ENCODE measurements around the gene NHLRC4. TPM values are rescaled to one million over a fixed set of nuclear protein-coding genes. Genes with fewer than 3 reads are reported as not detected.
A peak's percentile ranks its signal among the peaks of the same experiment; 100 is the strongest.

The NHLRC4 gene
- polyA plus RNA-seq, 1 of the 3 experiments (the other 2 are of a cell fraction), result 0.69 TPM

DNA sequence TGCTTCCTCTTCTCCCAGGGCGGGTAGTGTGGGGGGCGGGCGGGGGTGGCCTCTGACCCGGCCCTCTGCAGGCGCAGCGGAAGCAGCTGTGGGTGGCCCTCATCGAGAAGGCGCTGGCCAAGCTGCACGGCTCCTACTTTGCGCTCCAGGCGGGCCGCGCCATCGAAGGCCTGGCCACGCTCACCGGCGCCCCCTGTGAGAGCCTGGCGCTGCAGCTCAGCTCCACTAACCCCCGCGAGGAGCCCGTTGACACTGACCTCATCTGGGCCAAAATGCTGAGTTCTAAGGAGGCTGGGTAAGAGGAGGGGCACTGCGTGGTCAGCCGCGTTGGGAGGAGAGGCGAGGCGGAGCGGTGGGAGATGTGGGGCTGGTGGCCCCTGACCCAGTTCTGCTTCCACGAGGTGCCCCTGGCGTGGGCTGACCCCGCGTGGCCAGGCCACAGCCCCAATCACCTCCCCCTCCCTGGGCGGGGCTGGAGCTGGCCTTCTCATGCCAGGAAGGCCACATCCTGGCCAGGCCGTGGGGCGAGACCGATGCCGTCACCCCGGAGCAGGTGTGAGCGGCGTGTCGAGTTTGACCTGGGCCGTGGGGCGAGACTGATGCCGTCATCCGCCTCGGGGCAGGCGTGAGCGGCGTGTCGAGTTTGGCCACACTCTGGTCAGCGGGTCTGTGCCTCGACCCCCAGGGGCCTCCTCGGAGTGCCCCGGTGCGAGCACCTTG, 17.1 kb upstream of the NHLRC4 start:
- H3K4me1 ChIP-seq (ENCODE audit: control insufficient read depth in 1 of 2, insufficient read depth in 2 of 2, low read depth in 1 of 2, low read length in 1 of 2), result no peaks in the 10 kb centered on the region
- CTCF ChIA-PET, result no interaction called here
- WGBS (ENCODE audit: low lambda C conversion rate), result 98% methylated on average over 22 of the region's 54 CpGs
- peaks cover 0 to 29% of the 10 kb centered on the region in 2 experiments for H3K36me3 ChIP-seq (replicated peaks in 1 of 2; ENCODE audit: control insufficient read depth in 1 of 2, insufficient read depth in 2 of 2, low read length in 1 of 2)
- H2AFZ ChIP-seq (ENCODE audit: low read depth), result no peak overlapping the region
- POLR2A ChIA-PET, result no interaction called here
- TF ChIP-seq, protein P1, sequence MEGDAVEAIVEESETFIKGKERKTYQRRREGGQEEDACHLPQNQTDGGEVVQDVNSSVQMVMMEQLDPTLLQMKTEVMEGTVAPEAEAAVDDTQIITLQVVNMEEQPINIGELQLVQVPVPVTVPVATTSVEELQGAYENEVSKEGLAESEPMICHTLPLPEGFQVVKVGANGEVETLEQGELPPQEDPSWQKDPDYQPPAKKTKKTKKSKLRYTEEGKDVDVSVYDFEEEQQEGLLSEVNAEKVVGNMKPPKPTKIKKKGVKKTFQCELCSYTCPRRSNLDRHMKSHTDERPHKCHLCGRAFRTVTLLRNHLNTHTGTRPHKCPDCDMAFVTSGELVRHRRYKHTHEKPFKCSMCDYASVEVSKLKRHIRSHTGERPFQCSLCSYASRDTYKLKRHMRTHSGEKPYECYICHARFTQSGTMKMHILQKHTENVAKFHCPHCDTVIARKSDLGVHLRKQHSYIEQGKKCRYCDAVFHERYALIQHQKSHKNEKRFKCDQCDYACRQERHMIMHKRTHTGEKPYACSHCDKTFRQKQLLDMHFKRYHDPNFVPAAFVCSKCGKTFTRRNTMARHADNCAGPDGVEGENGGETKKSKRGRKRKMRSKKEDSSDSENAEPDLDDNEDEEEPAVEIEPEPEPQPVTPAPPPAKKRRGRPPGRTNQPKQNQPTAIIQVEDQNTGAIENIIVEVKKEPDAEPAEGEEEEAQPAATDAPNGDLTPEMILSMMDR (IDR thresholded peaks at IDR 0.05), result 0 out of 2 replicates have a peak, but pooled peaks have one; percentile 18
- TF ChIP-seq JUND (IDR thresholded peaks at IDR 0.05), result no peak
- no peaks in the 10 kb centered on the region for H3K9me3 ChIP-seq
- H3F3A ChIP-seq (replicated peaks; ENCODE audit: insufficient read depth), result peaks cover 2% of the 10 kb centered on the region
- no peaks in the 10 kb centered on the region for H3K9me2 ChIP-seq
- no peak overlapping the region for H3K4me3 ChIP-seq (ENCODE audit: low read depth in 2 of 2, low read length in 1 of 2)
- H3K4me2 ChIP-seq, result no peak overlapping the region
- no peak overlapping the region for H3K9ac ChIP-seq
- no peak overlapping the region for H3K27ac ChIP-seq (ENCODE audit: low read depth in 2 of 2, low read length in 1 of 2)
- no peak for DNase-seq
- H3K27me3 ChIP-seq (ENCODE audit: insufficient read depth), result no peaks in the 10 kb centered on the region
- H4K20me1 ChIP-seq (ENCODE audit: insufficient read depth), result peaks cover 14% of the 10 kb centered on the region; the same call in 1 of the 2 replicates
- no peaks in the 10 kb centered on the region; the same call in 1 of the 2 replicates for H3K79me2 ChIP-seq (ENCODE audit: insufficient read depth)

DNA sequence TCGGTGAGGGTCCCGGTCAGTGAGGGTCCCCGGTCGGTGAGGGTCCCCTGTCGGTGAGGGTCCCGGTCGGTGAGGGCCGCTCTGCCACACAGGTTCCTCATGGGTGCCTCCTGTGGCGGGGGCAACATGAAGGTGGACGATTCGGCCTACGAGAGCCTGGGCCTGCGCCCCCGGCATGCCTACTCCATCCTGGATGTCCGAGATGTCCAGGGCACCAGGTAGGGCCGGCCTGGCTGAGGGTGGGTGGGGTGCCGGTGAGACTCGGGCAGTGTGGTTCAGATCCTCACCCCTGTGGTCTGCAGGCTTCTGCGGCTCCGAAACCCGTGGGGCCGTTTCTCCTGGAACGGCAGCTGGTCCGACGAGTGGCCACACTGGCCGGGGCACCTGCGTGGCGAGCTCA, 15.6 kb upstream of the NHLRC4 start:
- WGBS (ENCODE audit: low lambda C conversion rate), result 97% methylated on average over 6 of the region's 28 CpGs
- H3K9me2 ChIP-seq, result no peaks in the 10 kb centered on the region

More for the DNA sequence above, 15.6 kb upstream of the NHLRC4 start:
- Histone ChIP-seq H3K9ac (no peak overlapping the region), H3K79me2 (ENCODE audit: insufficient read depth) (no peaks in the 10 kb centered on the region), H3K36me3 (replicated peaks in 1 of 2; ENCODE audit: control insufficient read depth in 1 of 2, insufficient read depth in 2 of 2, low read length in 1 of 2) (peaks cover 0 to 29% of the 10 kb centered on the region in 2 experiments), H3F3A (replicated peaks; ENCODE audit: insufficient read depth) (peaks cover 2% of the 10 kb centered on the region), H3K4me3 (ENCODE audit: low read depth in 2 of 2, low read length in 1 of 2) (no peak overlapping the region), H3K27me3 (ENCODE audit: insufficient read depth) (no peaks in the 10 kb centered on the region), H3K9me3 (no peaks in the 10 kb centered on the region), H2AFZ (ENCODE audit: low read depth) (no peak overlapping the region), H3K4me2 (no peak overlapping the region), H3K27ac (ENCODE audit: low read depth in 2 of 2, low read length in 1 of 2) (no peak overlapping the region), H3K4me1 (ENCODE audit: control insufficient read depth in 1 of 2, insufficient read depth in 2 of 2, low read depth in 1 of 2, low read length in 1 of 2) (peaks cover 0 to 9% of the 10 kb centered on the region in 2 experiments; a peak in 1 of 4 replicates), H4K20me1 (ENCODE audit: insufficient read depth) (peaks cover 3% of the 10 kb centered on the region; the same call in 1 of the 2 replicates)
- no peak for DNase-seq
- no peak for TF ChIP-seq TAF1 (IDR thresholded peaks at IDR 0.05; ENCODE audit: borderline replicate concordance, low read depth, low read length)
- TF ChIP-seq, protein P2, sequence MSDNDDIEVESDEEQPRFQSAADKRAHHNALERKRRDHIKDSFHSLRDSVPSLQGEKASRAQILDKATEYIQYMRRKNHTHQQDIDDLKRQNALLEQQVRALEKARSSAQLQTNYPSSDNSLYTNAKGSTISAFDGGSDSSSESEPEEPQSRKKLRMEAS (IDR thresholded peaks at IDR 0.05; ENCODE audit: low read depth), result no peak
- TF ChIP-seq RAD21 (IDR thresholded peaks at IDR 0.05; ENCODE audit: low read length), result no peak
- TF ChIP-seq NFIC (IDR thresholded peaks at IDR 0.05; ENCODE audit: borderline replicate concordance), result no peak
- TF ChIP-seq JUND (IDR thresholded peaks at IDR 0.05), result no peak
- TF ChIP-seq MXI1 (IDR thresholded peaks at IDR 0.05; ENCODE audit: low read depth, low read length), result no peak
- TF ChIP-seq, protein P3, sequence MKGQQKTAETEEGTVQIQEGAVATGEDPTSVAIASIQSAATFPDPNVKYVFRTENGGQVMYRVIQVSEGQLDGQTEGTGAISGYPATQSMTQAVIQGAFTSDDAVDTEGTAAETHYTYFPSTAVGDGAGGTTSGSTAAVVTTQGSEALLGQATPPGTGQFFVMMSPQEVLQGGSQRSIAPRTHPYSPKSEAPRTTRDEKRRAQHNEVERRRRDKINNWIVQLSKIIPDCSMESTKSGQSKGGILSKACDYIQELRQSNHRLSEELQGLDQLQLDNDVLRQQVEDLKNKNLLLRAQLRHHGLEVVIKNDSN (IDR thresholded peaks at IDR 0.05; ENCODE audit: borderline replicate concordance, low read depth), result no peak
- TF ChIP-seq, protein P4, sequence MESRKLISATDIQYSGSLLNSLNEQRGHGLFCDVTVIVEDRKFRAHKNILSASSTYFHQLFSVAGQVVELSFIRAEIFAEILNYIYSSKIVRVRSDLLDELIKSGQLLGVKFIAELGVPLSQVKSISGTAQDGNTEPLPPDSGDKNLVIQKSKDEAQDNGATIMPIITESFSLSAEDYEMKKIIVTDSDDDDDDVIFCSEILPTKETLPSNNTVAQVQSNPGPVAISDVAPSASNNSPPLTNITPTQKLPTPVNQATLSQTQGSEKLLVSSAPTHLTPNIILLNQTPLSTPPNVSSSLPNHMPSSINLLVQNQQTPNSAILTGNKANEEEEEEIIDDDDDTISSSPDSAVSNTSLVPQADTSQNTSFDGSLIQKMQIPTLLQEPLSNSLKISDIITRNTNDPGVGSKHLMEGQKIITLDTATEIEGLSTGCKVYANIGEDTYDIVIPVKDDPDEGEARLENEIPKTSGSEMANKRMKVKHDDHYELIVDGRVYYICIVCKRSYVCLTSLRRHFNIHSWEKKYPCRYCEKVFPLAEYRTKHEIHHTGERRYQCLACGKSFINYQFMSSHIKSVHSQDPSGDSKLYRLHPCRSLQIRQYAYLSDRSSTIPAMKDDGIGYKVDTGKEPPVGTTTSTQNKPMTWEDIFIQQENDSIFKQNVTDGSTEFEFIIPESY (IDR thresholded peaks at IDR 0.05; ENCODE audit: borderline replicate concordance, low read depth), result no peak
- TF ChIP-seq EP300 (IDR thresholded peaks at IDR 0.05; ENCODE audit: borderline replicate concordance in 1 of 2, low read depth in 1 of 2, low read length in 1 of 2), result no peak
- no peak for TF ChIP-seq RCOR1 (IDR thresholded peaks at IDR 0.05; ENCODE audit: low read length)
- TF ChIP-seq, protein P5, sequence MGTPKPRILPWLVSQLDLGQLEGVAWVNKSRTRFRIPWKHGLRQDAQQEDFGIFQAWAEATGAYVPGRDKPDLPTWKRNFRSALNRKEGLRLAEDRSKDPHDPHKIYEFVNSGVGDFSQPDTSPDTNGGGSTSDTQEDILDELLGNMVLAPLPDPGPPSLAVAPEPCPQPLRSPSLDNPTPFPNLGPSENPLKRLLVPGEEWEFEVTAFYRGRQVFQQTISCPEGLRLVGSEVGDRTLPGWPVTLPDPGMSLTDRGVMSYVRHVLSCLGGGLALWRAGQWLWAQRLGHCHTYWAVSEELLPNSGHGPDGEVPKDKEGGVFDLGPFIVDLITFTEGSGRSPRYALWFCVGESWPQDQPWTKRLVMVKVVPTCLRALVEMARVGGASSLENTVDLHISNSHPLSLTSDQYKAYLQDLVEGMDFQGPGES (IDR thresholded peaks at IDR 0.05; ENCODE audit: low read depth, low read length), result no peak
- TF ChIP-seq, protein P6, sequence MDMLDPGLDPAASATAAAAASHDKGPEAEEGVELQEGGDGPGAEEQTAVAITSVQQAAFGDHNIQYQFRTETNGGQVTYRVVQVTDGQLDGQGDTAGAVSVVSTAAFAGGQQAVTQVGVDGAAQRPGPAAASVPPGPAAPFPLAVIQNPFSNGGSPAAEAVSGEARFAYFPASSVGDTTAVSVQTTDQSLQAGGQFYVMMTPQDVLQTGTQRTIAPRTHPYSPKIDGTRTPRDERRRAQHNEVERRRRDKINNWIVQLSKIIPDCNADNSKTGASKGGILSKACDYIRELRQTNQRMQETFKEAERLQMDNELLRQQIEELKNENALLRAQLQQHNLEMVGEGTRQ (IDR thresholded peaks at IDR 0.05; ENCODE audit: borderline replicate concordance, low read depth, low read length), result no peak
- TF ChIP-seq EZH2phosphoT487 (IDR thresholded peaks at IDR 0.05; ENCODE audit: borderline replicate concordance, low read depth), result no peak
- TF ChIP-seq FOSL2 (IDR thresholded peaks at IDR 0.05; ENCODE audit: borderline replicate concordance, low read depth), result no peak
- TF ChIP-seq MEF2A (IDR thresholded peaks at IDR 0.05; ENCODE audit: borderline replicate concordance, low read depth), result no peak
- CTCF ChIA-PET, result no interaction called here
- POLR2A ChIA-PET, result no interaction called here
